Activated CD8-positive, alpha-beta T cell treated with anti-CD3 and anti-CD28 coated beads, Interleukin-2, amount 10 ng/mL, durations not matched to agents 7 days and 5 days (primary cell): Measurements from ENCODE around the gene ATP10A. TPM values are rescaled to one million over a fixed set of nuclear protein-coding genes. Genes with fewer than 3 reads are reported as not detected.
"Not testable (repeated sequence)": the region's sequence is repeated elsewhere in the genome, so short reads cannot be mapped to it uniquely, and the experiment has no call there.

Experiments
- ATAC-seq: fragments of 150-1000 bp; cut with Tn5 transposase; one replicate; pipeline ENCODE4 v1.10.0; 2021; ENCODE audit warnings: moderate library complexity
- CTCF ChIA-PET: fragments of 350-600 bp; sonication (Branson Sonifier 250); formaldehyde crosslinking; loops from one replicate; lab custom pipeline; 2021; ENCODE audit warnings: antibody characterized with exemption; lab: Charles Lee
- POLR2A ChIA-PET: fragments of 350-600 bp; sonication (Branson Sonifier 250); formaldehyde crosslinking; loops from one replicate; lab custom pipeline; 2021; ENCODE audit warnings: antibody characterized with exemption; lab: Charles Lee
- DNase-seq: peaks from one replicate; pipeline ENCODE4 v3.0.0-alpha.2; 2020
- H3K27ac Mint-ChIP-seq: one replicate; pipeline ENCODE4 v1.8.0; 2021; ENCODE audit warnings: mild to moderate bottlenecking, mixed read lengths
- H3K27me3 Mint-ChIP-seq: one replicate; pipeline ENCODE4 v1.8.0; 2021; ENCODE audit warnings: low read depth, mixed read lengths
- H3K36me3 Mint-ChIP-seq: one replicate; pipeline ENCODE4 v1.8.0; 2021; ENCODE audit warnings: low read depth, mixed read lengths
- H3K4me1 Mint-ChIP-seq: one replicate; pipeline ENCODE4 v1.8.0; 2021; ENCODE audit warnings: low read depth, mixed read lengths
- H3K4me3 Mint-ChIP-seq: one replicate; pipeline ENCODE4 v1.8.0; 2021; ENCODE audit warnings: mild to moderate bottlenecking, mixed read lengths
- H3K9me3 Mint-ChIP-seq: one replicate; pipeline ENCODE4 v1.8.0; 2022; ENCODE audit warnings: mixed read lengths; ENCODE audit not compliant: insufficient read depth
- total RNA-seq, 2 experiments: library from RNA; stranded (reverse); gene quantifications; one replicate each; pipeline ENCODE4 v1.2.3, GENCODE V29; 2021

Gene ATP10A
- total RNA-seq, 2 experiments from 2014 or later, result 53.8 to 58.9 TPM

- Mint-ChIP-seq H3K4me1 (peaks cover 22% of the 10 kb centered on the region), H3K4me3 (no peak overlapping the region), H3K27me3 (no peaks in the 10 kb centered on the region), H3K36me3 (peaks cover 31% of the 10 kb centered on the region), H3K9me3 (no peaks in the 10 kb centered on the region), H3K27ac (no peak overlapping the region)
- ChIA-PET POLR2A (no interaction called here), CTCF (no interaction called here)
- ATAC-seq (no peak), DNase-seq (no peak)
Measured at GRCh38 chr15:25776071-25776746, 86.9 kb downstream of the ATP10A start.

GRCh38 chr15:25775317-25775912, 87.7 kb downstream of the ATP10A start:
- CTCF ChIA-PET, result no interaction called here
- H3K4me1 Mint-ChIP-seq, result peaks cover 22% of the 10 kb centered on the region
- DNase-seq (no peak), ATAC-seq (no peak)
- POLR2A ChIA-PET, result no interaction called here
- H3K27ac Mint-ChIP-seq, result no peak overlapping the region
- no peaks in the 10 kb centered on the region for H3K27me3 Mint-ChIP-seq
- H3K4me3 Mint-ChIP-seq, result no peak overlapping the region
- no peaks in the 10 kb centered on the region for H3K9me3 Mint-ChIP-seq
- peaks cover 31% of the 10 kb centered on the region for H3K36me3 Mint-ChIP-seq

GRCh38 chr15:25774871-25775270, 88.3 kb downstream of the ATP10A start:
- ChIA-PET POLR2A (no interaction called here), CTCF (no interaction called here)
- DNase-seq (no peak), ATAC-seq (no peak)
- H3K4me1 Mint-ChIP-seq, result peaks cover 21% of the 10 kb centered on the region
- H3K9me3 Mint-ChIP-seq, result no peaks in the 10 kb centered on the region
- H3K36me3 Mint-ChIP-seq, result peaks cover 29% of the 10 kb centered on the region
- H3K27ac Mint-ChIP-seq, result no peak overlapping the region
- H3K4me3 Mint-ChIP-seq, result no peak overlapping the region
- H3K27me3 Mint-ChIP-seq, result no peaks in the 10 kb centered on the region

- DNase-seq (peak; percentile 6), ATAC-seq (no peak)
- Mint-ChIP-seq H3K27me3 (no peaks in the 10 kb centered on the region), H3K4me3 (no peak overlapping the region), H3K36me3 (peaks cover 23% of the 10 kb centered on the region), H3K9me3 (no peaks in the 10 kb centered on the region), H3K4me1 (peaks cover 11% of the 10 kb centered on the region), H3K27ac (no peak overlapping the region)
- POLR2A ChIA-PET, result no interaction called here
- CTCF ChIA-PET, result no interaction called here
Measured at GRCh38 chr15:25773248-25773647, 89.9 kb downstream of the ATP10A start.

GRCh38 chr15:25772500-25772899, 90.6 kb downstream of the ATP10A start:
- H3K4me3 Mint-ChIP-seq, result no peak overlapping the region
- no peak for ATAC-seq
- H3K36me3 Mint-ChIP-seq, result peaks cover 20% of the 10 kb centered on the region
- DNase-seq, result no peak
- ChIA-PET POLR2A (no interaction called here), CTCF (no interaction called here)
- peaks cover 7% of the 10 kb centered on the region for H3K4me1 Mint-ChIP-seq
- H3K27me3 Mint-ChIP-seq, result no peaks in the 10 kb centered on the region
- H3K27ac Mint-ChIP-seq, result no peak overlapping the region
- no peaks in the 10 kb centered on the region for H3K9me3 Mint-ChIP-seq

GRCh38 chr15:25771736-25772135, 91.4 kb downstream of the ATP10A start:
- H3K27me3 Mint-ChIP-seq, POLR2A ChIA-PET, CTCF ChIA-PET, H3K4me3 Mint-ChIP-seq, H3K9me3 Mint-ChIP-seq, H3K4me1 Mint-ChIP-seq, H3K27ac Mint-ChIP-seq, ATAC-seq: not testable (repeated sequence)
- peaks cover 23% of the 10 kb centered on the region for H3K36me3 Mint-ChIP-seq
- DNase-seq, result peak; percentile 3

- Mint-ChIP-seq H3K4me1 (peaks cover 7% of the 10 kb centered on the region), H3K9me3 (no peaks in the 10 kb centered on the region)
Measured at GRCh38 chr15:25771338-25771706, 91.8 kb downstream of the ATP10A start.

GRCh38 chr15:25770618-25771337, 92.3 kb downstream of the ATP10A start:
- H3K27ac Mint-ChIP-seq, result no peak overlapping the region
- CTCF ChIA-PET, result no interaction called here

More at GRCh38 chr15:25771338-25771706, 91.8 kb downstream of the ATP10A start:
- no peaks in the 10 kb centered on the region for H3K27me3 Mint-ChIP-seq
- ATAC-seq (no peak), DNase-seq (no peak)
- H3K36me3 Mint-ChIP-seq, result peaks cover 23% of the 10 kb centered on the region
- ChIA-PET POLR2A (no interaction called here), CTCF (no interaction called here)
- H3K27ac Mint-ChIP-seq, result no peak overlapping the region
- H3K4me3 Mint-ChIP-seq, result no peak overlapping the region

GRCh38 chr15:25770031-25770430, 93.1 kb downstream of the ATP10A start:
- ChIA-PET POLR2A (no interaction called here), CTCF (no interaction called here)
- ATAC-seq (no peak), DNase-seq (peak; percentile 1)
- no peak overlapping the region for H3K4me3 Mint-ChIP-seq
- H3K9me3 Mint-ChIP-seq, result no peaks in the 10 kb centered on the region
- H3K4me1 Mint-ChIP-seq, result no peaks in the 10 kb centered on the region
- no peak overlapping the region for H3K27ac Mint-ChIP-seq
- H3K27me3 Mint-ChIP-seq, result no peaks in the 10 kb centered on the region
- H3K36me3 Mint-ChIP-seq, result peaks cover 32% of the 10 kb centered on the region

More at GRCh38 chr15:25770618-25771337, 92.3 kb downstream of the ATP10A start:
- no peaks in the 10 kb centered on the region for H3K27me3 Mint-ChIP-seq
- ATAC-seq (no peak), DNase-seq (peak; percentile 9)
- POLR2A ChIA-PET, result no interaction called here
- peaks cover 5% of the 10 kb centered on the region for H3K4me1 Mint-ChIP-seq
- no peak overlapping the region for H3K4me3 Mint-ChIP-seq
- H3K9me3 Mint-ChIP-seq, result no peaks in the 10 kb centered on the region
- peaks cover 28% of the 10 kb centered on the region for H3K36me3 Mint-ChIP-seq

GRCh38 chr15:25768271-25768670, 94.9 kb downstream of the ATP10A start:
- Mint-ChIP-seq H3K36me3 (peaks cover 41% of the 10 kb centered on the region), H3K4me1 (peaks cover 1% of the 10 kb centered on the region), H3K4me3 (no peak overlapping the region), H3K27me3 (no peaks in the 10 kb centered on the region), H3K27ac (no peak overlapping the region), H3K9me3 (no peaks in the 10 kb centered on the region)
- ChIA-PET CTCF (no interaction called here), POLR2A (interaction anchor here (1.2 kb wide), 1 partner anchor 13 kb away, joined by 4 read pairs; no protein-coding TSS in a partner anchor)
- DNase-seq (peak; percentile 5), ATAC-seq (no peak)

- H3K36me3 Mint-ChIP-seq, result peaks cover 40% of the 10 kb centered on the region
- ATAC-seq (no peak), DNase-seq (peak; percentile 3)
- H3K9me3 Mint-ChIP-seq, result no peaks in the 10 kb centered on the region
- ChIA-PET CTCF (no interaction called here), POLR2A (no interaction called here)
- no peaks in the 10 kb centered on the region for H3K27me3 Mint-ChIP-seq
- H3K27ac Mint-ChIP-seq, result no peak overlapping the region
- no peak overlapping the region for H3K4me3 Mint-ChIP-seq
- H3K4me1 Mint-ChIP-seq, result peaks cover 4% of the 10 kb centered on the region
Measured at GRCh38 chr15:25767356-25768151, 95.6 kb downstream of the ATP10A start.
